Midbrain (tissue), 1 donor: ENCODE results near the gene NUP37.
"Not testable (repeated sequence)": the region's sequence is repeated elsewhere in the genome, so short reads cannot be mapped to it uniquely, and the experiment has no call there.

Experiments
- DNase-seq: peaks from one replicate; lab custom pipeline; 2025; lab: John Stamatoyannopoulos, UW

The NUP37 gene

DNA sequence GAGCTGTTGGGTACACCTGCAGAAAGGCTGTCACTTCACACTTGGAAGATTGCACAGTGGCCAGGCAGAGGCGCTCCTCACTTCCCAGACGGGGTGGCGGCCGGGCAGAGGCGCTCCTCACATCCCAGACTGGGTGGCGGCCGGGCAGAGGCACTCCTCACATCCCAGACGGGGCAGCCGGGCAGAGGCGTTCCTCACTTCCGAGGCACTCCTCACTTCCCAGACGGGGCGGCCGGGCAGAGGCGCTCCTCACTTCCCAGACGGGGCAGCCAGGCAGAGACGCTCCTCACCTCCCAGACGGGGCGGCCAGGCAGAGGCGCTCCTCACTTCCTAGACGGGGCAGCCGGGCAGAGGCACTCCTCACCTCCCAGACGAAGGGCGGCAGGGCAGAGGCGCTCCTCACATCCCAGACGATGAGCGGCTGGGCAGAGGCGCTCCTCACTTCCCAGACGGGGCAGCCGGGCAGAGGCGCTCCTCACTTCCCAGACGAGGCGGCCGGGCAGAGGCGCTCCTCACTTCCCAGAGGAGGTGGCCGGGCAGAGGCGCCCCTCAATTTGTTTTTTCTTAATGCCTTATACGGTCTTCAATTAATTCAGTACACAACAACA lies 30.6 kb downstream of the NUP37 start:
- not testable (repeated sequence) for DNase-seq

GRCh38 chr12:102080842-102081241 lies 39.1 kb downstream of the NUP37 start:
- no peak for DNase-seq

- not testable (repeated sequence) for DNase-seq
These were observed 47.8 kb downstream of the NUP37 start for GRCh38 chr12:102072092-102072491.

DNA sequence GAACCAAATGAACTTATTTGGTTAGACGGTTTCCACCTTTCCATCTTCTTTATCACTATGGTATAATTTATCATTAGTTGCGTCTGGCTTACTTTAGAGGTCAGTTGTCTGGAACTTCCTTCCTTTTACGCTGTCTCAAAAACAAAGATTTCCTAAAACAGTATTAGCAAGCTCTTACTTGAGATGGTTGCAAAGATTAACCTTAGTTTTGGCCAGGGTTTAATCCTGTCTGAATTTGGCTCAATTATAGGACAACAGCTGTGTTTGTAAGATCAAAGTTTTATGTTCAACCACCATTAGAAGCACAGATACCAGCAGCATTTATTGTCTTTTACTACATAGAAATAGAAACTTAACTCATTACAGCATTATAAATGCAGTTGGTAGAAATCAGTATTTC lies 50.2 kb downstream of the NUP37 start:
- DNase-seq, result no peak

DNA sequence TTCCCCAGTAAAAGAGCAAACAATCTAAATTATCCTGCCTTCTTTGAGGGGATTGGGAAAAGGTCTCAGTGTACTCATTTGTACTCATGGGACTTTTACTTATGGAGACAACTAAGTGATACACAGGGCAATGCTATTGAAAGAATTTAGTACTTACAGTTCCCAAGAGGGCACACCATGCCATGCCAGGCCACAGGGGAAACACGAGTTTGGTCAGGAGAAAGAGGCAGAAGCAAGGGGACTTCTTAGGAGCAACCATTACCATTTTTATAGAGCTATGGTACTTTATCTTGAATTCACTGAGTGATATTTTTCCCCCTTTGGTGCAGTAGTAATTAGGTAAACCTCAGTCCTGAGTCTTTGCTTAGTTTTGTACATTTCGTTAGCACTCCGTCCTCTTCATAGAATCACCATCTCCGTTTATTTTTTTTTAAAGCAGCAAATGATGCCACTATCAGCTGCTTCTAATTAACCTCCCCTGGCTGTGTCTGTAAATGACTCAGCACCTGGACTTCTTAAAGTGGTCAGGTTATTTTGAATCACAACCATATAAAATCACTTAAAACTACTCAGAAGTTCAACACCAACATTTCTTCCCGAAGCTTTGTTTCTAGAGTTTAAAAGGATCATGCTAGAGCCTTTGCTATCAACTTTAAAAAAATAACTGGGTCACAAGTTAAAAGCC lies 52.2 kb downstream of the NUP37 start:
- DNase-seq, result no peak

DNA sequence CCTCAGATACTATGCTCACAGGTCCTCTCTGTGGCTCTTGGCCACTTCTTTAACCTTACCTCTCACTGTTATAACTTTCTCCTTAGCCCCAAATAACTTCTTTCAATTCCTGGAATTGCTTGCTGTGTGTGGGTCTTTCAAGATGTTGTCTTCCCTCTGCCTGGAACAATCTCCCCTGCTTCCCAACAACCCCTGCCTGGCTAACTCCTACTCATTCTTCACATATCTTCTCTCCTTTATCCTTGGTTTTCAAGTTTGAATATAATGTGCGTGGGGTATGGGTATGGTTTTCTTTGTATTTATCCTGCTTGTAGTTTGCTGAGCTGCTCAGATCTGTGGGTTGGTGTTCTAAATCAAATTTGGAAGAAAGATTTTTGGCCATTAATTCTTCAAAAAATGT lies 55.4 kb downstream of the NUP37 start:
- DNase-seq, result no peak

GRCh38 chr12:102063069-102063468 lies 56.8 kb downstream of the NUP37 start:
- DNase-seq, result no peak

DNA sequence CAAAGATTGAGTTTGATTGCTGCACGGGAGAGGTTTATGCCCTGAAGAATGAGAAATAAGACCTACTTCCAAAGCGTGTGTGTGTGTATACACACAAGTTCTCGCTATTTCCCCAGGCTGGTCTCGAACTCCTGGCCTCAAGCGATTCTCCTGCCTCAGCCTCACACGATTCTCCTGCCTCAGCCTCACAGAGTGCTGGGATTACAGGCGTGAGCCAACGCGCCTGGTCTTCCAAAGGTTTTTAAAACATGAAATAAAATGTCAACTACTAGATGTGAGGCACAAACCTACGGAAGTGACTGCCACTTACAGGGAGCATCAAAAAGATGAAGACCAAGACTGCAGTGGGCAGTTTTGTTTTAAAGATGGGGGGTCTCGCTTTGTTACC lies 57.5 kb downstream of the NUP37 start:
- DNase-seq, result no peak

GRCh38 chr12:102061560-102062418 lies 58.1 kb downstream of the NUP37 start, which contains the start of gene WASHC3:
Gene WASHC3 (minus strand): TSS chr12:102061991. CDS start chr12:102061962, 29 bp downstream.
- DNase-seq, result peak; percentile 97

DNA sequence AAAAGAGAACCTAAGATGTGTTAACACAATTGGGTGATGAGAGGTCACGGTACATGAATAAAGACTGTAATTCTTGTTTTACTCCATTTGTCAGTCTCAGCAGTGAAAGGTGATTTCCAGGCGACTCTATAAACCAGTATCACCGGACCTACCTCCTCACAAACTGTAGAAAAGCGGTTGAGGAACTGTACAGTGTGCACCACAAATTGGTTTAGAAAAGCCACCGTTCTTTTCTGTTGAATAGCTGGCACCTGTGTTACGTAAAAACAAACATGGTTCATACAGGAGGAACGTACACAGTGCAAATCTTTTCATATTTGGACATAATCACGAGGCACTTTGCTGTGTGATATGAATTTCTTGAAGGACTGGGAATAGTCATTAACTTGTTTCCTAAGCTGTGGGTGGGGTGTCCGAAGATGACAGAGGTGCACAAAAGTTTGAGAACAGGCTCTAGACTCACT lies 58.8 kb downstream of the NUP37 start:
- peak; percentile 11 for DNase-seq

GRCh38 chr12:102059343-102059742 lies 60.6 kb downstream of the NUP37 start:
- DNase-seq, result no peak

- no peak for DNase-seq
These were observed 65.6 kb downstream of the NUP37 start for GRCh38 chr12:102054345-102054744.

DNA sequence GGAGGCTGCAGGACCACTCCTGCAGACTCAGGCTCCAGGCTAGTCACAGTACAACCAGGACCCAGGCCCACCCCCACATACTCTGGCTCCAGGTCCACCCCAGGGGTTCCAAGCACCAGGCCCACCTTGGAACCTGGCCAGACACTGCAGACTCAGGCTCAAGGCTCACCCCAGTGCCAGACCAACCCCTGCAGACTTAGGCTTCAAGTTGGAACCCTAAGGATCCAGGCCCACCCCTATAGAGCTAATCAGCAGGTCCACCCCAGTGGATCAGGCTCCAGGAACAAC lies 66.9 kb downstream of the NUP37 start:
- no peak for DNase-seq

GRCh38 chr12:102052192-102053061 lies 67.5 kb downstream of the NUP37 start:
- no peak for DNase-seq

DNA sequence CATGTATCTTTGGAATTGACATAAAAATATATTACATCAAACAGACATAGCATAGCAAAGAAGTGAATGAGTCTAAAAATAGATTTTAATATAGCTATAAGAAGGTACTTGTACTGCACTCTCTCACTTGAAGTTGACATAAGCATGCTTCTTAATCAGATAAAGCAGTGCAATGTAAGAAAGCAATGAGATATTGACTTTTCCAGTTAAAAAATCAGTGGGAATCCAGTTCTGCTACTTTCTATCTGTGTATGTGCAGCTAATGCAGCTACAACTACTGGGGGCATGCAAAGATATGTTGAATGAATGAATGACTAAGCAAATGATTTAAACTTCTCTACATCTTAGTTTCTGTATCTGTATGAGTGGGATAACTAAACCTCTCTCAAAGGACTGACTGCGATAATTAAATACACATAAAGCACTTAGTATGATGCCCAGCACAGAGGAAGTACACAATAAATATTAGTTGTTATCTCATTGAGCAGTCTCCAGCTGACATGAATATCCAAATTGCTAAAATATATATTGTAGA lies 68.4 kb downstream of the NUP37 start:
- no peak for DNase-seq

GRCh38 chr12:102050660-102051430 lies 69.1 kb downstream of the NUP37 start:
- peak; percentile 2 for DNase-seq

- DNase-seq, result no peak
These were observed 76.0 kb downstream of the NUP37 start for GRCh38 chr12:102043928-102044327.

DNA sequence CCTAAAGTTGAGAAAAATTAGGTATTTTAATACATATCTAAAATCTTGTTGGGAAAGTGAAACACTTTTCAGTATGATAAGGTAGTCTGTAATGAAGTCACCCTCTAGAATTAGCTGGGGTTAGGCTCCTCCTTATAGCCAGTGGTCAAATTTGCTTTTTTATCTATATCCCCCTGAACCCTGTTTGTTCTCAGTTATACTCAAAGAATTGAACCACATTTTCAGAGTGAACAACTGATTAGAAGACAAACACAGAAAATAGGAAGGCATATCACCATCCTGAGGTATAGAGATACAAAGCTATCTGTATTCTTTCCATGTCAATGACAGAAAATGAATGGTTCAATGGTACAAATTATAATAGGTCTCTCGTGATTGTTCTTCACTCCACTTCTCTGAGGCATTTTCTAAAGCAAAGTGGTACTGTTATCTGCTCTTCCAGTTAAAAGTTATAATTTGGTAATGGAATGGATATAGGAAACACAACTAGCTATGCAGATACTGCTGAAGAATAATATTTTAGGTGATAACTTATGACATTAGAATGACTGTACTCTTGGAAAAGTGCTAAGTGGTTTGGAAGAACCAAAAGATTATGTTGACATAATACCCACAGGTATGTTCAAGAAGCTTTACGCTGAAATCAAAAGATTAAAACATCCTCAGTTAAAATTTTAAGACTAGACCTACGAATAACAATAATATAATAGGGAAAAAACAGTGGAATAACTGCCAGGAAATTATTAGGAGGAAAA lies 85.7 kb downstream of the NUP37 start:
- no peak for DNase-seq

GRCh38 chr12:102031852-102032251 lies 88.1 kb downstream of the NUP37 start:
- no peak for DNase-seq

DNA sequence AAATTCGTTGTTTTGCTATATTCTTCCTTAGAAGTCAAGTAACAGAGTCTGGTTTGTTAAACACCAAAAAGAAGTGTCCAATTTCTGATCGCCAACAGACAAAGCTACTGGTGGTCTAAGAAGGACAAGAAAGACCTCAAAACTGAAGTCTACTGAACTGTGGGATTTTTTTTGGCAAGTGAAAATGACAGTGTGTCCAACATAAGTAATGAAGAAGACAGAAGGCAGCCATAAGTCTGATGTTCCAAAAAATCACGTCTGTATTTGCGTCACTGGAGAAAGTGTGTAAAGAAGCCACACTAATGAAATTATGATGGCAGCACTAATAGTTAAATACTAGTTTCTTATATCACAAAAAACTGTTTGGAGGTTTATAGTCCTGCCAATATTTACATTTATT lies 90.8 kb downstream of the NUP37 start:
- DNase-seq, result no peak
